Activated CD8-positive, alpha-beta memory T cell treated with anti-CD3 and anti-CD28 coated beads for 4 hours (primary cell): ENCODE measurements around the gene NEURL3.
"Not testable (repeated sequence)": the region's sequence is repeated elsewhere in the genome, so short reads cannot be mapped to it uniquely, and the experiment has no call there.

Source experiments
- DNase-seq, 2 donors: peaks; one replicate each; pipeline ENCODE4 v3.0.0-alpha.2; 2020; ENCODE audit warnings: low read depth in 2 of 2

Gene NEURL3

DNA sequence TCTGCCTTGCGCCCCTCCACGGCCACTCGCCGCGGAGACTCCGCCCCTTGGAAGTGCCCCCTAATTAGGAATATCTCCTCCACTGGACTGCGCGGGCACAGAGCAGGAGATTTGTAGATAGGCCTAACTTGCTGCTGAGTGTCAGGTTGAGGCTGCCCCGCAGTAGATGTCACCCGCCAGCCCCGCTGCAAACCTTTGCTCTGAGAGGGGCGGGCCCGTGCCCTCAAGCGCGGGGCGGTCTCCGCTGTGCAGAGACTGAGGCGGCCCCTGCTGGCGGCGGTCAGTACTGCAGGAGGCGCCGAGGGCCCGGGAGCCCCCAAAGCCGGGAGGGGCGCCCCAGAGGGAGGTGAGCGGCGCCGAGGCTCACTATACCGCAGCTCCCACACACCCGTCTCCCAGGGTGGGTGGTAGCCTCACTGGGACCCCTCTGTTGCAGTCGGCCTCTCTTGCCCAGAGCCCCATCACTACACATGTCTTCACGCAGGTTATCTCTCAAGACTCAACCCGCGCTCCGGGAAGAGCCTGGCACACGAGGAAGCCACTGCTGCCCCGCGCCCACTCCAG is 2.9 kb upstream of the NEURL3 start:
- DNase-seq, result peak; percentile 75 to 82

GRCh38 chr2:96506907-96507240 is 1.7 kb upstream of the NEURL3 start:
- DNase-seq, result no peak

DNA sequence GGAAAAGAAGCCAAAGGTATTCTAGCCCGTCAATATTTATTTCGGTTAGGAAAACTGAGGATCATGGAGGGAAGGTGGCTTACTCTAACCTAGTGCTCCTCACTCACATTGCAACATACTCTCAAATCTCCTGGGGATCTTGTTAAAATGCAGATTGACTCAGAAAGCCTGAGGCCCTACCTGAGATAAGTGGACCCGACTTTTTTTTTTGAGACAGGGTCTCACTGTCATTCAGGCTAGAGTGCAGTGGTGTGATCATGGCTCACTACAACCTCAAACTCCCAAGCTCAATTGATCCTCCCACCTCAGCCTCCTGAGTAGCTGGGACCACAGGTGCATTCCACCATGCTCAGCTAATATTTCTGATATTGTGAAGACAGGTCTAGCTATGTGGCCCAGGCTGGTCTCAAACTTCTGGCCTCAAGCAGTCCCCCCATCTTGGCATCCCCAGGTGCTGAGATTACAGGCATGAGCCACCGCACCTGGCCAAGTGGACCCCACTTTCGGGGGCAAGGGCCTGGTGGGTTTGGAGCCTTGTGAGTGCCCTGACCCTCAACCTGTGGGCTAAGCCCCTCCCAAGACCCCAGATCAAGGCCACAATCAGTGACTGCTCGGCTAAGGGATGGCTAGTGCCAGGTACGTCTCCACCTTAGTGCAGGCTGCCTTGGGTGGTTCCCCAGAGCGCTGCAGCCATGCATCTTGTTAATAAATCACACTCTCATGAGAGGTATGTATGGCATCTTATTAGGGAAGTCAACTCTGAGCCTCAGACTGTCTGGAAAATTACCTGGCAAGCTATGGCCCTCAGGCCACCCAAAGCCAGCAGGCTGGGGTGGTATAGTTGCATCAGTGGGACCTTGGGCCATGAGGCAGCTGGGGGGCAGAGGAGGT is 1.1 kb upstream of the NEURL3 start:
- DNase-seq, result no peak

DNA sequence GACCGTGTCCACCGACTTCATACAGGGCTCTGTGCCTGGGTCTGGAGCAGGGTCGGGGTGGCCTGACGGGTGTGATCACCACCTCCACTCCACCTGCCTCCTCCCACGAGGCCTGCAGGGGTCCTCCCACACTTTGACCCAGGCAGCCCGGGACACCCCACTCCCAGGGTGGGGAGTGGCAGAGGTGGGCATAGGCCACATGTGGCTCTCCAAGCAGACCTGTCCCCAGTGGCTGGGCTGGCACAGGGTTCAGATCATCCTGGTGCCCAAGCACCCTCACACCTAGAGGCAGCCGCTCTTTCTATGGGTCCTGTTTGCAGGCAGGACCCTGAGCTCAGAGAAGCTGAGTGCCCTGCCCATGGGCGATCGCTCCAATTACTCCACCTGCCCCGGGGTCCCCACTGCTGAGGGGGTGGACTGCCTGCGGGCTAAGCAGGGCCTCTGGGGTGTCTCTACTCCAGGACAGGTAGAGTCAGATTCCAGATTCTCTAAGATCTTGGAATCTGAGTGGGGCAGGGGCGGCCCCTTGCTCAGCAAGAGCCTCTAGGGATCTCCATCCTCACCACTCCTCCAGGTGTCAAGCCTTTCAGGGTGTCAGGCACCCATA is 1.4 kb downstream of the NEURL3 start:
- no peak for DNase-seq

DNA sequence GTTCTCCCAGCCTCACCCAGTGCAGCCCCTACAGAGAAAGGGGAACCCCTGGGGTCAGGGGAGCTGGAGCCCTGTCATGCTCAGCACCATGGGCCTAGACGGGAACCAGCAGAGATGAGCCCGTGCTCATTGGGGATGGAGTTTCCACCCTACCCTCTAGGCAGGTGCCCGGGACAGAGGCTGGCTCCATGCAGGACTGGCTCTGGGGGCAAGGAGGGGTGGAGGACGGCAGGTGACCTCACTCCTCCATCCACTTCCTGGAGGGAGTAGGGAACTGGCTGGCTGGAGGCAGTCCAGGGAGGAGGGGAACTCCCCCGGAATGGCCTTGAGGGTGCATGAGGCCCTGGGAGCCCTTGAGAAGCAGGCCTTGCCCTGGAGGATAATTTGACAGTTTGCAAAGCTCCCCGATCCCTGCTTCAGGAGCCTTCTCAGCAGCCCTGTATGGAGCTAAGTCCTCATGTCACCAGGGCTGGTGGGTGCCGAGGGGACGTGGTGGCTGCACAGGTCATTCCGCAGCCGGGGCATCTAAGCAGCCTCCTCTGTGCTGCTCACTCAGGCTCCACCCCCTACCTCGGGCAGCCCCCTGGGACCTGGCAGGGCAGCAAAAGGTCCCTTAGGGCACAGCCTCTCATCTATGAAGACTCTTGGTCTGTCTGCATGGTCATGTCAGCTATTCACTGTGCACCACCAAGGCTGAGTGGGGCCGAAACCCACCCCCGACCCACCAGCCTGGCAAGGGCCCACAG is 2.1 kb downstream of the NEURL3 start:
- no peak for DNase-seq

GRCh38 chr2:96501886-96502810 is 3.0 kb downstream of the NEURL3 start:
- DNase-seq, result no peak

GRCh38 chr2:96501471-96501874 is 3.7 kb downstream of the NEURL3 start:
- DNase-seq, result no peak

DNA sequence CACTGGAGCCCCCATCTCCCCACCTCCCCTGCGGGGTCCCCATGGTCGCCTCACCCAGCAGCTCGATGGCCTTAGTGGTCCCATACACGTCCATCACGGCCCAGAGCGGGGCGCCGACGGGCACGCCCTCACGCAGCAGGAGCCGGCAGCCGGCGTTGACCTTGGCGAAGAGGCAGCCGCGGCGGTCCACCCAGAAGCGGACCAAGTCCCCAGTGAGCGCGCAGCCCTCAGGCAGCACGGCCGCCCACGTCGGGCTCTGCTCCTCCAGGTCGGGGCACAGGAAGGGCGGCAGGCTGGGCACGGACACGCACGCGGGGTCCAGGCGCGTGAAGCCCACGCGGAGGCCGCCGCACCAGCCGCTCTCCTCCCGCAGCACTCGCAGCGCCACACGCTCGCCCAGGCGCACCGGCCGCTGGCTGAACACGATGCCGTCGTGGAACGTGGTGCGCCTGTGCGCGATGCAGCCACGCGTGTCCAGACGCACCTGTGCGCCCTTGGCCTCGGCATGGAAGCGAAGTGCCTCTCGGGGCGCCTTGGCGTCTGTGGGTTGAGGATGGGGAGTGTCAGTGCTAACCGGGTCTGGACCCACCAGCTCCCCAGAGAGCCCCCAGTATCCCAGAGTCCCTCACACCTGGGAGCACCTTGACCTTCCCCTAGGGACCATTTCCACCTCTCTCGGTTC is 4.6 kb downstream of the NEURL3 start:
- no peak for DNase-seq

GRCh38 chr2:96499061-96499960 is 5.8 kb downstream of the NEURL3 start:
- DNase-seq, result no peak

GRCh38 chr2:96498611-96499010 is 6.5 kb downstream of the NEURL3 start:
- DNase-seq, result not testable (repeated sequence)

DNA sequence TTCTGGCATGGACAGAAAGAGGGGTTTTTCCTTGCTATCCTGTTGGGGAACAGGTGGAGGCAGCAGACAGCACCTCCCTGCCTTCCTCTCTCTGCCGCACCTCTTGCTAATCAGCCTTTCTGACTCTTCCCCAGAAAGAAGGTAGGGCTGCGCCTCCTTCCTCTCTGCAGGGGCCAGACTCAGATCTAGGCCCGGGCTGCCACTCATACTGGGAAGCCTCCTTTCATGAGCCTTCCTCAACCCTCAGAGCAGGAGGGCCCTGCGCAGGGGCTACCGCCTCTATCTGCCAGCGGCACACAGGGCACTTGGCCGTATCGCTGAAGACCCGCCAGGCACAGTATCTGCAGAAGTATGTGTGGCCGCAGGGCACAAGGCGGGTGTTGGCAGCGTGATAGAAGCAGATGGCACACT is 7.1 kb downstream of the NEURL3 start:
- no peak for DNase-seq

DNA sequence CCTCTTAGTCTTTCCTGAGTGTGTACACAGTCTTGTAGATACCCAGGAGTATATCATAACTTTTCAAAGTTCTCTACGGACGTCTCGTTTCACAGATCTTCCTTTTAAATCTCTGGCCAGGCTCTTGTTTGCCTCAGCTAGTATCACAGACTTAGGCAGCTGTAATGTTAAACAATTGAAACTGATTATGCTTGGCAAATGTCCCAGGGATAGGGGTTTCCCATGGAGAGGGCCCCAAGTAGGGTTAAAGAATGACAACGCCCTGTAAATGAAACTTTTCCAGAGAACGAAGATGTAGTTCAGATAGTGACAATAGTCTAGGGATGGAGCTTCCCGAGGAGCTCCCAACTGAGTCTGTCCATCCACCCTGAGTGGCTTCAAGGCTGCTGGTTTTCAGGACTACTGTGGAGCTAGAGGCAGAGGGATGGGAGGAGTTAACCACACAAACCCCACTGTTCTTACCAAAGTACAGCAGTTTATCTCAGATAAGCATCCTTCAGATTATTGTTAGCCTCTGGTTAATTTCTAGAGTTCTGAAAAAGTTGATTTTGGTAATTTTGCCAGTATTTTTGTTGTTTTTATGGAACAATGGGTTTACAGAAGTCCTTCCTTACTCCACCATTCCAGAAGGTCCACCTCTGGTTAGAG is 9.1 kb downstream of the NEURL3 start:
- no peak for DNase-seq

DNA sequence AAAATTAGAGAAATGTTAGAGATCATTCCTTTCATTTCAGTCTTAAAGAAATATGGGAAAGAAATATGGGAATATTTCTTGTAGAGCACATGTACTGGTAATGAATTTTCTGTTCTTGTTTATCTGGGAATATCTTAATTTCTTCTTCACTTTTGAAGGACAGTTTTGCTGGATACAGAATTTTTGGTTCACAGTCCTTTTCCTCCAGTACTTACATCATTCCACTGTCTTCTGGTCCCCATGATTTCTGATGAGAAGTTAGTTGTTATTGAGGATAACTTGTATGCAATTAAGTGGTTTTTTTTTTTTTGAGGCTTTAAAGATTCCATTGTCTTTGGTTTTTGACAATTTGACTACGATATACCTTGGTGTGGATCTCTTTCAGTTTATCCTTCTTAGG is 11.0 kb downstream of the NEURL3 start:
- no peak for DNase-seq

DNA sequence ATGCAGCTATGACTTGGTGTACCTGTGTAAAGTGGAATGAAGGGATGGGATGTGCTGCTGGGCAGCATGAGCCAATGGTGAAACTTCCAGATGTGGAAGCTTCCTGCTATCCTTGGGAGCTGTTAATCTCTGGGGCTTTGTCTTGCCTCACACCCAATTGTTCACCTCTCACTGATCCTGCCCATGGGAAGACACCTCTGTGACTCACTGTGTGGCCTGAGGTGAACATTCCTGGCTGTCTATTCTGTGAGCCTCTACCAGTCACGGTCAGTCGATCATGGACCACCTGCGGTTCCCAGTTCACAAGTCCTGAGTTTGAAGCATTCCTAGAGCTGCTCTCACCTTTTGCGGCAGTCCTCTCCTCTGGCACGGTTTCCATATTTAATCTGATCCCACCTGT is 12.1 kb downstream of the NEURL3 start:
- no peak for DNase-seq

DNA sequence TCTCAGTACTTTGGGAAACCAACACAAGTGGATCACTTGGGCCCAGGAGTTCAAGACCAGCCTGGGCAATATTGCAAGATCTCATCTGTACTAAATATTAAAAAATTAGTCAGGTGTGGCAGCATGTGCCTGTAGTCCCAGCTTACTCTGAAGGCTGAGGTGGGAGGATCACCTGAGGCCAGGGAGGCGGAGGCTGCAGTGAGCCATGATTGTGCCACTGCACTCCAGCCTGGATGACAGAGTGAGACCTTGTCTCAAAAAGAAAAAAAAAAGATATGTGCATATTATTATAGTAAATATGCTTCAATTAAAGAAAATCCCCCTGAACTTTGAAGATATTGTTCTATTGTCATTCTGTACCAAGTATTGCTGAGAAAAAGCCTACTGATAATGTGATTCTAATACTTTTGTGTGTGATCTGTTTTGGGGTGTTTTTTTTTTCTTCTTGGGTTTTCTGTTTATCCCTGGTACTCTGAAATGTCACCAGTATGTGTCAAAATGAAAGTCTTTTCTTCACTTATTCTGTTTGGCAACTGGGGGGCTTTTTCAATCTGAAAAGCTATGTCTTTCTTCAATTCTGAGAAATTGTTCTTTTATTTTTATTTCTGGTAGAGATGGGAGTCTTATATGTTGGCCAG is 13.2 kb downstream of the NEURL3 start:
- no peak for DNase-seq

GRCh38 chr2:96489663-96490062 is 15.5 kb downstream of the NEURL3 start:
- DNase-seq, result no peak

DNA sequence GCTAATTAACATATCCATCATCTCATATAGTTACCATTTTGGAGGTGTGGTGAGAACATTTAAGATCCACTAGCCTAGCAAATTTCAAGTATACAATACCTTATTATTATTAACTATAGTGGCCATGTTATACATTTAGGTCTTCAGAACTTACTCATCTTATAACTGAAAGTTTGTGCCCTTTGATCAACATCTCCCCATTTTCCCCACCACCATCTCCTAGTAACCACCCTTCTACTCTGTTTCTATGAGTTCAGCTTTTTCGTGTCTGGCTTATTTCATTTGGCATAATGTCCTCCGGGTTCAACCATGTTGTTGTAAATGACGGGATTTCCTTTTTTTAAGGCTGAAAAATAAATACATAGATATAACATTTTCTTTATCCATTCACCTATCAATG is 15.9 kb downstream of the NEURL3 start:
- no peak for DNase-seq

GRCh38 chr2:96486696-96487095 is 18.5 kb downstream of the NEURL3 start:
- no peak for DNase-seq
